GM13976 (cell line): ENCODE measurements around the gene LACTB.

ENCODE experiments used
- DNase-seq: peaks from one replicate; pipeline ENCODE4 v3.0.0; 2012; ENCODE audit warnings: low spot score
- CTCF ChIP-seq: IDR thresholded peaks from 2 replicates; pipeline ENCODE4 v1.5.1; 2012; ENCODE audit warnings: borderline replicate concordance, mild to moderate bottlenecking; ENCODE audit not compliant: insufficient read depth; ENCODE audit errors: extremely low read depth, missing control alignments, control extremely low read depth
- in situ Hi-C: fragments of 300-500 bp; cut with MboI; formaldehyde crosslinking; loops from one replicate; pipeline ENCODE4 v1.12.0; 2022; ENCODE audit warnings: low sequenced_read_pairs, mixed read lengths, inconsistent platforms; ENCODE audit not compliant: unreplicated experiment

The LACTB gene

GRCh38 chr15:63109920-63110319 lies 11.7 kb upstream of the LACTB start:
- no peak for TF ChIP-seq CTCF
- in situ Hi-C loops = no loop called here
- DNase-seq = no peak

- in situ Hi-C loops = no loop called here
- no peak for DNase-seq
- no peak for TF ChIP-seq CTCF
These were observed 11.1 kb upstream of the LACTB start for GRCh38 chr15:63110428-63111026.

- in situ Hi-C loops = no loop called here
- no peak for TF ChIP-seq CTCF
These were observed 10.2 kb upstream of the LACTB start for GRCh38 chr15:63111481-63111880.

GRCh38 chr15:63112871-63113270 lies 8.8 kb upstream of the LACTB start:
- in situ Hi-C loops = no loop called here
- TF ChIP-seq CTCF = no peak
- DNase-seq = no peak

More at GRCh38 chr15:63111481-63111880, 10.2 kb upstream of the LACTB start:
- DNase-seq = no peak

GRCh38 chr15:63114465-63114864 lies 7.2 kb upstream of the LACTB start:
- in situ Hi-C loops = no loop called here
- no peak for TF ChIP-seq CTCF
- DNase-seq = no peak

- TF ChIP-seq CTCF = no peak
- in situ Hi-C loops = no loop called here
- DNase-seq = no peak
These were observed 2.8 kb upstream of the LACTB start for GRCh38 chr15:63118854-63119253.

GRCh38 chr15:63122002-63122875 lies 578 bp downstream of the LACTB start:
- DNase-seq = peak; percentile 97
- TF ChIP-seq CTCF = peak; percentile 25
- in situ Hi-C loops = no loop called here
